HepG2 (cell line): ENCODE results near the gene ECHS1. TPM values are rescaled to one million over a fixed set of nuclear protein-coding genes. Genes with fewer than 3 reads are reported as not detected.

ENCODE experiments used
- ATF7-NPFF ChIP-seq: sonication (generic); formaldehyde crosslinking; IDR thresholded peaks from 2 replicates; pipeline ENCODE4 v1.8.1; 2023; ENCODE audit warnings: mild to moderate bottlenecking, low read depth, missing genetic modification reagents, moderate library complexity
- MTF1 ChIP-seq: sonication (generic); formaldehyde crosslinking; IDR thresholded peaks from 2 replicates; pipeline ENCODE4 v1.5.0; 2020; ENCODE audit warnings: missing genetic modification reagents
- SETDB1 ChIP-seq: sonication (generic); formaldehyde crosslinking; IDR thresholded peaks from 2 replicates; pipeline ENCODE4 v1.5.1; 2020; ENCODE audit warnings: missing genetic modification reagents, mild to moderate bottlenecking, borderline replicate concordance
- SKIL ChIP-seq: sonication (generic); formaldehyde crosslinking; IDR thresholded peaks from 2 replicates; pipeline ENCODE4 v1.8.0; 2022; ENCODE audit warnings: missing genetic modification reagents, mild to moderate bottlenecking, moderate library complexity, borderline replicate concordance
- SPEN ChIP-seq: sonication (generic); formaldehyde crosslinking; IDR thresholded peaks from 2 replicates; pipeline ENCODE4 v1.5.1; 2020; ENCODE audit warnings: low read depth, mild to moderate bottlenecking, missing genetic modification reagents
- ZBTB14 ChIP-seq: sonication (generic); formaldehyde crosslinking; IDR thresholded peaks from 2 replicates; pipeline ENCODE4 v1.4.0; 2020; ENCODE audit warnings: missing genetic modification reagents
- ZBTB7A ChIP-seq: sonication (generic); formaldehyde crosslinking; IDR thresholded peaks from 2 replicates; pipeline ENCODE4 v1.8.0; 2022; ENCODE audit warnings: mild to moderate bottlenecking, missing genetic modification reagents
- ZFP41 ChIP-seq: sonication (generic); formaldehyde crosslinking; IDR thresholded peaks from 2 replicates; pipeline ENCODE4 v1.4.0; 2020; ENCODE audit warnings: mild to moderate bottlenecking, missing genetic modification reagents, borderline replicate concordance
- ZNF274 ChIP-seq: sonication (generic); formaldehyde crosslinking; IDR thresholded peaks from 2 replicates; pipeline ENCODE4 v1.5.1; 2020; ENCODE audit warnings: mild to moderate bottlenecking, missing genetic modification reagents
- ZNF510 ChIP-seq: sonication (generic); formaldehyde crosslinking; IDR thresholded peaks from 2 replicates; pipeline ENCODE4 v1.4.0; 2020; ENCODE audit warnings: low read depth, mild to moderate bottlenecking, missing genetic modification reagents
- ZNF512B ChIP-seq: sonication (generic); formaldehyde crosslinking; IDR thresholded peaks from 2 replicates; pipeline ENCODE4 v1.5.1; 2020; ENCODE audit warnings: missing genetic modification reagents, mild to moderate bottlenecking, borderline replicate concordance
- ZNF570 ChIP-seq: sonication (generic); formaldehyde crosslinking; IDR thresholded peaks from 2 replicates; pipeline ENCODE4 v1.4.0; 2020; ENCODE audit warnings: mild to moderate bottlenecking, missing genetic modification reagents, borderline replicate concordance
- ZNF7 ChIP-seq: IDR thresholded peaks from 2 replicates; pipeline ENCODE4 v1.6.1; 2016; ENCODE audit warnings: missing biosample characterization, missing genetic modification reagents
- ZNF709 ChIP-seq: sonication (generic); formaldehyde crosslinking; IDR thresholded peaks from 2 replicates; pipeline ENCODE4 v1.5.0; 2020; ENCODE audit warnings: mild to moderate bottlenecking, missing genetic modification reagents
- ZSCAN9 ChIP-seq: IDR thresholded peaks from 2 replicates; pipeline ENCODE4 v1.6.1; 2016; ENCODE audit warnings: borderline replicate concordance
- polyA plus RNA-seq, 8 experiments: library from polyadenylated mRNA; depleted of rRNA in 3 of 8; stranded (reverse) in 7 of 8; unstranded in 1 of 8; fragments of >200 nt; fragmentation: Illumina TruSeq in 4 of 8; extraction: Trizol in 4 of 8; gene quantifications; 2 replicates each; pipeline versions ENCODE4 v1.2.1 to v1.2.3, GENCODE V29; 2011 to 2016; ENCODE audit warnings: low read depth in 4 of 8, missing spikeins in 1 of 8, mixed read lengths in 1 of 8; ENCODE audit not compliant: insufficient read depth in 1 of 8
- total RNA-seq, 5 experiments: library from RNA; depleted of rRNA; stranded (reverse); fragments of >200 nt; fragmentation: Illumina TruSeq; extraction: Trizol; gene quantifications; 2 replicates each; pipeline ENCODE4 v1.2.3, GENCODE V29; 2016; ENCODE audit warnings: low read depth in 1 of 5
- TF ChIP-seq, protein P1 (sequence below): sonication (generic); formaldehyde crosslinking; IDR thresholded peaks from 2 replicates; pipeline ENCODE4 v1.4.0; 2020; ENCODE audit warnings: missing genetic modification reagents
- TF ChIP-seq, protein P2 (sequence below): IDR thresholded peaks from 2 replicates; pipeline ENCODE4 v1.6.1; 2016; ENCODE audit warnings: missing genetic modification reagents, missing compliant biosample characterization

Gene ECHS1
- total and polyA plus RNA-seq, 2 of the 13 experiments (the other 11 are each of a cell fraction or from before 2014, with no cell fraction given), result 32.7 to 195 TPM

DNA sequence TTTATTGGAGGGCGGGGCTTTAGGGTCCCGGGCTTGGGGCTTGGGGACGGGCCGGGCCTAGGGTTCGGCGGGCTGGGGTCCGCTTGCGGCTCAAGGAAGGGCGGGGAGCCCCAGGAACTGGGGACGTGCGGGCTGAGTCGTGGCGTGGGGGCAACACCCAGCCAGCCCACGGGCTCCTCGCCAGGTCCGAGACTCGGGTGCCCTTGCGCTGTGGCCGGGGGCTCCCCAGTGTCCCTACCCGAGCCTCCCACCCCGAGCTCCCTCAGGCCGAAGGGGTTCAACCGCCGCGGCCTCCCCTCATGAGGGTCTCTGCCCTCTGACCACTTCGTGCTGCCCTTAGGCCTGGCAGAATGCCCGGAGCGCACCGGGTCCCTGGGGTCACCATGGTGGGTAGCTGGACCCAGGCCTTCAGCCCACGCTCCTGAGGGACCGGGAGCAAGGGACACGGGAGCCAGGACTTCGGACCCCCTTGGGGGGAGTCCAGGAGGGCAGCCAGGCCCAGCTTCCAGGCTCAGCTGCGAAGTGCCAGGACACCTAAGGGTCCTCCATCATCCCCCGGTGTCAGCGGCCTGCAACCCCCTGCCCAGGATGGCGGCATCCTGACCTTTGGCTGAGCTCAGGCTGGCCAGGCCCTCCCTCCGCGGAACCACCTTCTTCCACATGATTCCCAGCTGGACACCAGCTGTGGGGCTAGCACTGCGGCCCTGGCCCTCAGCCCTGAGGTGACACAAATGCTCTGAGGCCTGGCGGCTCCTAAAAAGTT, 14.8 kb downstream of the ECHS1 start (continued):
- TF ChIP-seq, protein P1, sequence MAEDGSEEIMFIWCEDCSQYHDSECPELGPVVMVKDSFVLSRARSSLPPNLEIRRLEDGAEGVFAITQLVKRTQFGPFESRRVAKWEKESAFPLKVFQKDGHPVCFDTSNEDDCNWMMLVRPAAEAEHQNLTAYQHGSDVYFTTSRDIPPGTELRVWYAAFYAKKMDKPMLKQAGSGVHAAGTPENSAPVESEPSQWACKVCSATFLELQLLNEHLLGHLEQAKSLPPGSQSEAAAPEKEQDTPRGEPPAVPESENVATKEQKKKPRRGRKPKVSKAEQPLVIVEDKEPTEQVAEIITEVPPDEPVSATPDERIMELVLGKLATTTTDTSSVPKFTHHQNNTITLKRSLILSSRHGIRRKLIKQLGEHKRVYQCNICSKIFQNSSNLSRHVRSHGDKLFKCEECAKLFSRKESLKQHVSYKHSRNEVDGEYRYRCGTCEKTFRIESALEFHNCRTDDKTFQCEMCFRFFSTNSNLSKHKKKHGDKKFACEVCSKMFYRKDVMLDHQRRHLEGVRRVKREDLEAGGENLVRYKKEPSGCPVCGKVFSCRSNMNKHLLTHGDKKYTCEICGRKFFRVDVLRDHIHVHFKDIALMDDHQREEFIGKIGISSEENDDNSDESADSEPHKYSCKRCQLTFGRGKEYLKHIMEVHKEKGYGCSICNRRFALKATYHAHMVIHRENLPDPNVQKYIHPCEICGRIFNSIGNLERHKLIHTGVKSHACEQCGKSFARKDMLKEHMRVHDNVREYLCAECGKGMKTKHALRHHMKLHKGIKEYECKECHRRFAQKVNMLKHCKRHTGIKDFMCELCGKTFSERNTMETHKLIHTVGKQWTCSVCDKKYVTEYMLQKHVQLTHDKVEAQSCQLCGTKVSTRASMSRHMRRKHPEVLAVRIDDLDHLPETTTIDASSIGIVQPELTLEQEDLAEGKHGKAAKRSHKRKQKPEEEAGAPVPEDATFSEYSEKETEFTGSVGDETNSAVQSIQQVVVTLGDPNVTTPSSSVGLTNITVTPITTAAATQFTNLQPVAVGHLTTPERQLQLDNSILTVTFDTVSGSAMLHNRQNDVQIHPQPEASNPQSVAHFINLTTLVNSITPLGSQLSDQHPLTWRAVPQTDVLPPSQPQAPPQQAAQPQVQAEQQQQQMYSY, result no peak
- no peak for TF ChIP-seq ZFP41
- TF ChIP-seq ATF7-NPFF (CRISPR knock-in tag), result 0 out of 2 replicates have a peak, but pooled peaks have one; percentile 49
- TF ChIP-seq ZNF7 (CRISPR knock-in tag), result no peak
- TF ChIP-seq ZSCAN9 (CRISPR knock-in tag), result no peak
- no peak for TF ChIP-seq MTF1 (CRISPR knock-in tag)
- TF ChIP-seq, protein P2, sequence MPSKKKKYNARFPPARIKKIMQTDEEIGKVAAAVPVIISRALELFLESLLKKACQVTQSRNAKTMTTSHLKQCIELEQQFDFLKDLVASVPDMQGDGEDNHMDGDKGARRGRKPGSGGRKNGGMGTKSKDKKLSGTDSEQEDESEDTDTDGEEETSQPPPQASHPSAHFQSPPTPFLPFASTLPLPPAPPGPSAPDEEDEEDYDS (CRISPR knock-in tag), result peak; percentile 28
- no peak for TF ChIP-seq SKIL (CRISPR knock-in tag)
- TF ChIP-seq ZNF510, result no peak
- peak; percentile 55; the same call in 1 of the 2 replicates for TF ChIP-seq SPEN (CRISPR knock-in tag)
- TF ChIP-seq ZBTB14 (CRISPR knock-in tag), result no peak
- TF ChIP-seq ZNF512B (CRISPR knock-in tag), result no peak
- TF ChIP-seq ZNF570 (CRISPR knock-in tag), result no peak
- TF ChIP-seq ZNF709 (CRISPR knock-in tag), result no peak
- TF ChIP-seq ZNF274, result 0 out of 2 replicates have a peak, but pooled peaks have one; percentile 43
- TF ChIP-seq SETDB1 (CRISPR knock-in tag), result no peak
- TF ChIP-seq ZBTB7A, result peak; percentile 88
